Inflammatory macrophage (primary cell): ENCODE data around the gene PTCRA.
"Not testable (repeated sequence)": the region's sequence is repeated elsewhere in the genome, so short reads cannot be mapped to it uniquely, and the experiment has no call there.

Source experiments
- DNase-seq, 2 donors: peaks; one replicate each; pipeline ENCODE4 v3.0.0-alpha.2; 2020 to 2022
- total RNA-seq, 18 experiments: gene quantifications; one replicate each; lab custom pipeline; 2026; ENCODE audit warnings: mixed read lengths in 6 of 18, inconsistent platforms in 2 of 18; lab: John Stamatoyannopoulos, UW

The PTCRA gene
- 6.0 to 18.7 (median 9.7) reads per million in 18 experiments for total RNA-seq

- DNase-seq = no peak
Measured at GRCh38 chr6:42915732-42916131, at the start of gene PTCRA. TSS of gene PTCRA (plus strand) at chr6:42916053. CDS start at chr6:42916070, 17 bp downstream.

GRCh38 chr6:42870145-42870936 lies 45.5 kb upstream of the PTCRA start:
- DNase-seq = no peak

- DNase-seq = no peak
Measured at GRCh38 chr6:42871711-42872110, 44.1 kb upstream of the PTCRA start.

- no peak for DNase-seq
Measured at GRCh38 chr6:42873313-42873712, 42.5 kb upstream of the PTCRA start.

GRCh38 chr6:42877695-42878094 lies 38.2 kb upstream of the PTCRA start:
- DNase-seq = no peak

GRCh38 chr6:42879372-42880239 lies 36.2 kb upstream of the PTCRA start, which contains the start of gene RPL7L1:
TSS of gene RPL7L1 (plus strand) at chr6:42879616. CDS start at chr6:42879911, 295 bp downstream.
- DNase-seq = peak; percentile 86 to 91

- not testable (repeated sequence) for DNase-seq
Measured at GRCh38 chr6:42880240-42880817, 35.5 kb upstream of the PTCRA start.

- DNase-seq = not testable (repeated sequence)
Measured at GRCh38 chr6:42880871-42881270, 35.0 kb upstream of the PTCRA start.

- no peak for DNase-seq
Measured at GRCh38 chr6:42885702-42886101, 30.2 kb upstream of the PTCRA start.

- DNase-seq = not testable (repeated sequence)
Measured at GRCh38 chr6:42888201-42888600, 27.7 kb upstream of the PTCRA start.

- DNase-seq = no peak
Measured at GRCh38 chr6:42889815-42890214, 26.0 kb upstream of the PTCRA start.

- peak; percentile 95 to 96 for DNase-seq
Measured at GRCh38 chr6:42890311-42891198, 25.3 kb upstream of the PTCRA start.

GRCh38 chr6:42891199-42891722 lies 24.6 kb upstream of the PTCRA start:
- DNase-seq = no peak

GRCh38 chr6:42894041-42894828 lies 21.6 kb upstream of the PTCRA start:
- DNase-seq = not testable (repeated sequence)

GRCh38 chr6:42896178-42896719 lies 19.6 kb upstream of the PTCRA start:
- DNase-seq = no peak

- DNase-seq = peak; percentile 77 to 82
Measured at GRCh38 chr6:42898891-42899361, 16.9 kb upstream of the PTCRA start.

GRCh38 chr6:42899871-42900270 lies 16.0 kb upstream of the PTCRA start:
- DNase-seq = no peak

GRCh38 chr6:42901538-42901957 lies 14.3 kb upstream of the PTCRA start:
- DNase-seq = peak; percentile 85 to 89

GRCh38 chr6:42902429-42903263 lies 13.2 kb upstream of the PTCRA start:
- DNase-seq = not testable (repeated sequence)
